ENCODE measurements around the gene PROK2.

PROK2 gene

GRCh38 chr3:71815340-71816067, 30.6 kb upstream of the PROK2 start:
- no peak for DNase-seq (ENCODE audit: extremely low read depth, low read depth)
- TF ChIP-seq CTCF (IDR thresholded peaks at IDR 0.05; ENCODE audit: low read depth, low read length) = no peak

GRCh38 chr3:71813704-71814103, 28.8 kb upstream of the PROK2 start:
- TF ChIP-seq CTCF (IDR thresholded peaks at IDR 0.05; ENCODE audit: low read depth, low read length) = no peak
- DNase-seq (ENCODE audit: extremely low read depth, low read depth) = no peak

- no peak for TF ChIP-seq CTCF (IDR thresholded peaks at IDR 0.05; ENCODE audit: low read depth, low read length)
- DNase-seq (ENCODE audit: extremely low read depth, low read depth) = no peak
Observed at GRCh38 chr3:71813073-71813472, 28.1 kb upstream of the PROK2 start.

- TF ChIP-seq CTCF (IDR thresholded peaks at IDR 0.05; ENCODE audit: low read depth, low read length) = no peak
- no peak for DNase-seq (ENCODE audit: extremely low read depth, low read depth)
Observed at GRCh38 chr3:71810056-71810455, 25.1 kb upstream of the PROK2 start.

- TF ChIP-seq CTCF (IDR thresholded peaks at IDR 0.05; ENCODE audit: low read depth, low read length) = no peak
- DNase-seq (ENCODE audit: extremely low read depth, low read depth) = no peak
Observed at GRCh38 chr3:71809321-71810026, 24.5 kb upstream of the PROK2 start.

- DNase-seq (ENCODE audit: extremely low read depth, low read depth) = no peak
- TF ChIP-seq CTCF (IDR thresholded peaks at IDR 0.05; ENCODE audit: low read depth, low read length) = no peak
Observed at GRCh38 chr3:71806736-71807135, 21.8 kb upstream of the PROK2 start.

- DNase-seq (ENCODE audit: extremely low read depth, low read depth) = no peak
- TF ChIP-seq CTCF (IDR thresholded peaks at IDR 0.05; ENCODE audit: low read depth, low read length) = no peak
Observed at GRCh38 chr3:71805691-71806090, 20.7 kb upstream of the PROK2 start.
